IMR-90 (cell line): ENCODE measurements around the gene FABP2. TPM values are rescaled to one million over a fixed set of nuclear protein-coding genes. Genes with fewer than 3 reads are reported as not detected.

Source experiments
- ATAC-seq: fragments of 200-7000 bp; cut with Tn5 transposase; 2 replicates; pipeline ENCODE4 v1.9.1; 2020; ENCODE audit warnings: low read depth, mild to moderate bottlenecking, moderate library complexity
- BruUV-seq: library from RNA; stranded (reverse); fragments of 400-500 nt; replicated peaks from 2 replicates; lab custom pipeline; 2021; lab: Mats Ljungman, UMichigan
- CTCF ChIA-PET: fragments of 300-600 bp; formaldehyde crosslinking; extraction: SDS; loops from one replicate; lab custom pipeline; 2021; ENCODE audit warnings: antibody characterized with exemption; lab: Yijun Ruan, JAX
- POLR2A ChIA-PET: fragments of 300-600 bp; sonication (Branson Sonifier 250); formaldehyde crosslinking; loops from one replicate; lab custom pipeline; 2022; ENCODE audit warnings: antibody characterized with exemption; ENCODE audit not compliant: unreplicated experiment; lab: Charles Lee
- DNase-seq: peaks from one replicate; pipeline ENCODE4 v3.0.0; 2013
- H2AFZ ChIP-seq: replicated peaks from 2 replicates; pipeline ENCODE3; 2013; ENCODE audit warnings: low read length, mild to moderate bottlenecking; ENCODE audit not compliant: poor library complexity
- H2AK5ac ChIP-seq: 2 replicates; pipeline ENCODE4 v1.6.1; 2013; ENCODE audit warnings: low read depth, low read length, inconsistent platforms
- H2AK9ac ChIP-seq: replicated peaks from 2 replicates; pipeline ENCODE3; 2013; ENCODE audit warnings: mild to moderate bottlenecking, low read depth, low read length, moderate library complexity; ENCODE audit not compliant: poor library complexity
- H2BK120ac ChIP-seq: 2 replicates; pipeline ENCODE4 v1.6.1; 2013; ENCODE audit warnings: low read depth, low read length, inconsistent platforms
- H2BK15ac ChIP-seq: 3 replicates; pipeline ENCODE4 v1.6.1; 2013; ENCODE audit warnings: low read depth, low read length, inconsistent platforms
- H2BK20ac ChIP-seq: 2 replicates; pipeline ENCODE4 v1.6.1; 2013; ENCODE audit warnings: low read depth, mild to moderate bottlenecking, inconsistent platforms, low read length, moderate library complexity
- H2BK5ac ChIP-seq: 2 replicates; pipeline ENCODE4 v1.6.1; 2013; ENCODE audit warnings: mild to moderate bottlenecking, low read depth, low read length, inconsistent platforms; ENCODE audit not compliant: poor library complexity, severe bottlenecking
- H3K14ac ChIP-seq: replicated peaks from 2 replicates; pipeline ENCODE4 v1.6.1; 2013; ENCODE audit warnings: low read depth, low read length, inconsistent platforms
- H3K18ac ChIP-seq: 2 replicates; pipeline ENCODE4 v1.6.1; 2013; ENCODE audit warnings: low read depth, low read length, control low read depth
- H3K23ac ChIP-seq: 2 replicates; pipeline ENCODE4 v1.6.1; 2013; ENCODE audit warnings: low read depth, low read length, inconsistent platforms
- H3K27ac ChIP-seq: 2 replicates; pipeline ENCODE4 v1.5.1; 2013; ENCODE audit warnings: mild to moderate bottlenecking, control low read depth, low read length; ENCODE audit not compliant: insufficient read depth
- H3K27me3 ChIP-seq: 2 replicates; pipeline ENCODE4 v1.6.1; 2013; ENCODE audit warnings: low read length; ENCODE audit not compliant: control insufficient read depth, insufficient read depth
- H3K36me3 ChIP-seq: 2 replicates; pipeline ENCODE4 v1.6.1; 2013; ENCODE audit warnings: low read length, mixed read lengths; ENCODE audit not compliant: control insufficient read depth, insufficient read depth
- H3K4ac ChIP-seq: 2 replicates; pipeline ENCODE4 v1.6.1; 2013; ENCODE audit warnings: low read depth, low read length, inconsistent platforms
- H3K4me1 ChIP-seq: 2 replicates; pipeline ENCODE4 v1.6.1; 2013; ENCODE audit warnings: low read length, mixed read lengths; ENCODE audit not compliant: control insufficient read depth, insufficient read depth
- H3K4me2 ChIP-seq: 2 replicates; pipeline ENCODE4 v1.6.1; 2013; ENCODE audit warnings: low read depth, mild to moderate bottlenecking, control low read depth, low read length, moderate library complexity
- H3K4me3 ChIP-seq: 2 replicates; pipeline ENCODE4 v1.5.1; 2013; ENCODE audit warnings: low read depth, mild to moderate bottlenecking, control low read depth, low read length, moderate library complexity; ENCODE audit not compliant: insufficient read depth
- H3K56ac ChIP-seq: 2 replicates; pipeline ENCODE4 v1.6.1; 2013; ENCODE audit warnings: low read length, inconsistent platforms; ENCODE audit not compliant: insufficient read depth; ENCODE audit errors: extremely low read depth
- H3K79me1 ChIP-seq, 2 experiments: 2 replicates each; pipeline ENCODE4 v1.6.1; 2013; ENCODE audit warnings: low read length in 2 of 2, inconsistent platforms in 1 of 2, low read depth in 1 of 2
- H3K9ac ChIP-seq: 2 replicates; pipeline ENCODE4 v1.6.1; 2013; ENCODE audit warnings: low read depth, low read length, control low read depth
- H3K9me1 ChIP-seq: 2 replicates; pipeline ENCODE4 v1.6.1; 2013; ENCODE audit warnings: low read length, inconsistent platforms; ENCODE audit not compliant: insufficient read depth
- H3K9me3 ChIP-seq: 2 replicates; pipeline ENCODE4 v1.6.1; 2013; ENCODE audit warnings: low read length; ENCODE audit not compliant: control insufficient read depth, insufficient read depth
- H4K20me1 ChIP-seq: 2 replicates; pipeline ENCODE4 v1.6.1; 2013; ENCODE audit warnings: low read length, inconsistent platforms; ENCODE audit not compliant: insufficient read depth
- H4K5ac ChIP-seq: 2 replicates; pipeline ENCODE4 v1.6.1; 2013; ENCODE audit warnings: mild to moderate bottlenecking, low read depth, low read length, control low read depth
- H4K8ac ChIP-seq, 2 experiments: 2 replicates each; pipeline ENCODE4 v1.6.1; 2013; ENCODE audit warnings: low read depth in 2 of 2, low read length in 2 of 2, control low read depth in 1 of 2, inconsistent platforms in 1 of 2
- H4K91ac ChIP-seq: 2 replicates; pipeline ENCODE4 v1.6.1; 2013; ENCODE audit warnings: low read depth, low read length, inconsistent platforms; ENCODE audit not compliant: insufficient read depth
- SMC3 ChIP-seq: fragments of 150-350 bp; IDR thresholded peaks from 2 replicates; pipeline ENCODE4 v1.6.1; 2016; ENCODE audit warnings: low read depth, mild to moderate bottlenecking, antibody characterized with exemption, low read length, moderate library complexity
- WGBS, 2 experiments: methylation state at CpG; one replicate each; pipeline versions ENCODE4 v1.1.5 to v1.1.7; 2013; ENCODE audit warnings: missing lambda C conversion rate in 2 of 2; ENCODE audit not compliant: insufficient read length in 1 of 2; ENCODE audit errors: extremely low coverage in 2 of 2; 5-methylcytosine and 5-hydroxymethylcytosine counted together
- dilution Hi-C: fragments of 300-500 bp; cut with HindIII; formaldehyde crosslinking; loops from one replicate; pipeline ENCODE4 v1.14.3; 2018; ENCODE audit warnings: low sequenced_read_pairs; ENCODE audit not compliant: unreplicated experiment
- in situ Hi-C: fragments of 300-500 bp; cut with MboI; formaldehyde crosslinking; loops from 3 replicates; pipeline ENCODE4 v1.14.3; 2019; ENCODE audit warnings: low sequenced_read_pairs, inconsistent platforms, mixed read lengths
- intact Hi-C: fragments of 100-400 bp; cut with micrococcal nuclease; formaldehyde crosslinking; loops from 2 replicates; pipeline ENCODE4 v1.10.0; 2022
- polyA plus RNA-seq, 3 experiments: library from polyadenylated mRNA; depleted of rRNA; stranded (reverse); fragments of >200 nt; gene quantifications; 2 replicates each; pipeline ENCODE4 v1.2.3, GENCODE V29; 2012; ENCODE audit warnings: low replicate concordance in 1 of 3
- total RNA-seq: library from RNA; depleted of rRNA; stranded (reverse); fragments of >200 nt; gene quantifications from 2 replicates; pipeline ENCODE4 v1.2.3, GENCODE V29; 2012

Gene FABP2
- total and polyA plus RNA-seq, 2 of the 4 experiments (the other 2 are of a cell fraction), result not detected

GRCh38 chr4:119310826-119311225 lies 11.1 kb downstream of the FABP2 start:
- Histone ChIP-seq H3K27me3 (no peaks in the 10 kb centered on the region), H3K36me3 (no peaks in the 10 kb centered on the region), H3K79me1 (no peaks in the 10 kb centered on the region), H4K20me1 (no peaks in the 10 kb centered on the region), H3K9me1 (no peaks in the 10 kb centered on the region), H2AFZ (no peak overlapping the region), H4K91ac (no peak overlapping the region), H2BK120ac (no peak overlapping the region), H3K56ac (no peak overlapping the region), H3K9me3 (no peaks in the 10 kb centered on the region), H4K8ac (no peak overlapping the region), H3K27ac (no peak overlapping the region), H2BK20ac (no peak overlapping the region), H3K14ac (no peak overlapping the region), H3K4me3 (no peak overlapping the region), H4K5ac (no peak overlapping the region), H3K4me2 (no peak overlapping the region), H3K9ac (no peak overlapping the region), H3K18ac (no peak overlapping the region), H3K4ac (no peak overlapping the region), H2AK9ac (no peak overlapping the region), H3K4me1 (no peaks in the 10 kb centered on the region), H3K23ac (no peak overlapping the region), H2BK15ac (no peak overlapping the region), H2AK5ac (no peak overlapping the region), H2BK5ac (no peak overlapping the region)
- DNase-seq, result peak; percentile 52
- no TSS peak for BruUV-seq
- no CpG with 5 or more reads among the region's 1 CpG for WGBS, 2 experiments
- ChIA-PET POLR2A (interaction anchor here (0.7 kb wide), 1 partner anchor 514 kb away, joined by 3 read pairs; no protein-coding TSS in a partner anchor), CTCF (no interaction called here)
- dilution Hi-C loops, result no loop called here
- TF ChIP-seq SMC3, result no peak
- in situ Hi-C loops, result loop anchor here (10.0 kb wide), 2 partner anchors 174 to 314 kb away; partner anchors contain the start of gene PDE5A
- ATAC-seq, result peak; percentile 55
- intact Hi-C loops, result loop anchor here (10.0 kb wide), 1 partner anchor 1784 kb away; no protein-coding TSS in a partner anchor
